ENCODE results near the gene HSPA8. TPM values are rescaled to one million over a fixed set of nuclear protein-coding genes. Genes with fewer than 3 reads are reported as not detected.

Gene HSPA8
- total RNA-seq, 1 donor from 2014 or later, result 3,240 TPM

GRCh38 chr11:123076484-123076883, 14.5 kb upstream of the HSPA8 start:
- Histone ChIP-seq H3K27ac (ENCODE audit: low read depth, low read length) (no peak overlapping the region), H3K4me1 (ENCODE audit: control insufficient read depth in 3 of 3, insufficient read depth in 3 of 3, low read length in 3 of 3) (peaks cover 0 to 7% (median under 1%) of the 10 kb centered on the region in 3 donors), H3K36me3 (ENCODE audit: control insufficient read depth in 3 of 3, insufficient read depth in 3 of 3, low read length in 3 of 3) (peaks cover 0 to 4% (median 2%) of the 10 kb centered on the region in 3 donors), H3K4me3 (ENCODE audit: low read length in 3 of 3) (no peak overlapping the region), H3K9ac (ENCODE audit: low read depth in 1 of 3, low read length in 3 of 3) (no peak overlapping the region), H3K27me3 (ENCODE audit: control insufficient read depth in 3 of 3, insufficient read depth in 3 of 3, low read length in 3 of 3) (no peaks in the 10 kb centered on the region), H3K9me3 (ENCODE audit: control insufficient read depth in 3 of 3, low read length in 3 of 3) (no peaks in the 10 kb centered on the region)

DNA sequence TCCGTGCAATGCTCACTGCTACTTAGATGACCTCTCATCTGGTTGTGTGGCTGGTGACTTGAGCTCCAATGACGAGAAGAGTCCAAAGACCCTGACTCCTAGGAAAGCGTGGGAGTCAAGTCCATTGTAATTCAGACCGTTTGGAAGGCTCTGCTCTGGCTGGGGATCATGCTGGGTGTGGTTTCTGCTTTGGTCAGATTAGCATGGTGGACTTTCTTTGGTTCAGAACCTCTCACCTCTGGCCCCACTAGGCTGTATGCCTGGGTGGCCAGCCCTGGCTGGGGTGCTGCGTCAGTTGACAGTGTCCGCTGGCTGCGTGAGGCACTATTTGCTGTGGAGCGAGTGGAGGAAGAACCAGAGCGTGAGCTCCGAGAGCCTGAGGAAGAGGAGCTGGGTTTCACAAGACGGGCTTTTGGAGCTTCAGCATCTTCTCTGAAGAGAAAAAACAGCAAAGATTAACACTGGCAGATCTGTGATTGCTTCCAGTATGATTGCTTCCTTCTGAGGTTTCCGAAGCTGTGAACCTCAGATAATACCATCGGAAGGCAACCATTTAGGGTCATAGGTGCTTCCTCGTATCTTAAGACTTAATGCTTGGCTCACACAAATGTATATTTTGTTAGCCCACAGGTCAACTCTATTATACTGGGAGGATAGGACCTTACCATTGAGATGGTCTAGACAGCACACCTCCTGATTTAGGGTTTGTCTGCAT, 11.6 kb upstream of the HSPA8 start:
- Histone ChIP-seq H3K36me3 (ENCODE audit: control insufficient read depth in 3 of 3, insufficient read depth in 3 of 3, low read length in 3 of 3) (peaks cover 0 to 4% (median 2%) of the 10 kb centered on the region in 3 donors), H3K9me3 (ENCODE audit: control insufficient read depth in 3 of 3, low read length in 3 of 3) (no peaks in the 10 kb centered on the region), H3K4me1 (ENCODE audit: control insufficient read depth in 3 of 3, insufficient read depth in 3 of 3, low read length in 3 of 3) (peaks cover 3 to 13% (median 5%) of the 10 kb centered on the region in 3 donors), H3K27ac (ENCODE audit: low read depth, low read length) (no peak overlapping the region), H3K27me3 (ENCODE audit: control insufficient read depth in 3 of 3, insufficient read depth in 3 of 3, low read length in 3 of 3) (no peaks in the 10 kb centered on the region), H3K9ac (ENCODE audit: low read depth in 1 of 3, low read length in 3 of 3) (no peak overlapping the region), H3K4me3 (ENCODE audit: low read length in 3 of 3) (no peak overlapping the region)

- Histone ChIP-seq H3K36me3 (ENCODE audit: control insufficient read depth in 3 of 3, insufficient read depth in 3 of 3, low read length in 3 of 3) (peaks cover 0 to 4% (median 2%) of the 10 kb centered on the region in 3 donors), H3K27me3 (ENCODE audit: control insufficient read depth in 3 of 3, insufficient read depth in 3 of 3, low read length in 3 of 3) (no peaks in the 10 kb centered on the region), H3K4me3 (ENCODE audit: low read length in 3 of 3) (no peak overlapping the region), H3K4me1 (ENCODE audit: control insufficient read depth in 3 of 3, insufficient read depth in 3 of 3, low read length in 3 of 3) (peaks cover 3 to 13% (median 5%) of the 10 kb centered on the region in 3 donors), H3K9me3 (ENCODE audit: control insufficient read depth in 3 of 3, low read length in 3 of 3) (no peaks in the 10 kb centered on the region), H3K27ac (ENCODE audit: low read depth, low read length) (no peak overlapping the region), H3K9ac (ENCODE audit: low read depth in 1 of 3, low read length in 3 of 3) (no peak overlapping the region)
Measured at GRCh38 chr11:123072762-123073161, 10.8 kb upstream of the HSPA8 start.

GRCh38 chr11:123072332-123072761, 10.4 kb upstream of the HSPA8 start:
- H3K9me3 ChIP-seq (ENCODE audit: control insufficient read depth in 3 of 3, low read length in 3 of 3), result no peaks in the 10 kb centered on the region
- no peaks in the 10 kb centered on the region for H3K27me3 ChIP-seq (ENCODE audit: control insufficient read depth in 3 of 3, insufficient read depth in 3 of 3, low read length in 3 of 3)
- H3K4me3 ChIP-seq (ENCODE audit: low read length in 3 of 3), result no peak overlapping the region
- peaks cover 0 to 4% (median 2%) of the 10 kb centered on the region in 3 donors for H3K36me3 ChIP-seq (ENCODE audit: control insufficient read depth in 3 of 3, insufficient read depth in 3 of 3, low read length in 3 of 3)
- H3K4me1 ChIP-seq (ENCODE audit: control insufficient read depth in 3 of 3, insufficient read depth in 3 of 3, low read length in 3 of 3), result peaks cover 3 to 13% (median 5%) of the 10 kb centered on the region in 3 donors
- no peak overlapping the region for H3K27ac ChIP-seq (ENCODE audit: low read depth, low read length)
- H3K9ac ChIP-seq (ENCODE audit: low read depth in 1 of 3, low read length in 3 of 3), result no peak overlapping the region

DNA sequence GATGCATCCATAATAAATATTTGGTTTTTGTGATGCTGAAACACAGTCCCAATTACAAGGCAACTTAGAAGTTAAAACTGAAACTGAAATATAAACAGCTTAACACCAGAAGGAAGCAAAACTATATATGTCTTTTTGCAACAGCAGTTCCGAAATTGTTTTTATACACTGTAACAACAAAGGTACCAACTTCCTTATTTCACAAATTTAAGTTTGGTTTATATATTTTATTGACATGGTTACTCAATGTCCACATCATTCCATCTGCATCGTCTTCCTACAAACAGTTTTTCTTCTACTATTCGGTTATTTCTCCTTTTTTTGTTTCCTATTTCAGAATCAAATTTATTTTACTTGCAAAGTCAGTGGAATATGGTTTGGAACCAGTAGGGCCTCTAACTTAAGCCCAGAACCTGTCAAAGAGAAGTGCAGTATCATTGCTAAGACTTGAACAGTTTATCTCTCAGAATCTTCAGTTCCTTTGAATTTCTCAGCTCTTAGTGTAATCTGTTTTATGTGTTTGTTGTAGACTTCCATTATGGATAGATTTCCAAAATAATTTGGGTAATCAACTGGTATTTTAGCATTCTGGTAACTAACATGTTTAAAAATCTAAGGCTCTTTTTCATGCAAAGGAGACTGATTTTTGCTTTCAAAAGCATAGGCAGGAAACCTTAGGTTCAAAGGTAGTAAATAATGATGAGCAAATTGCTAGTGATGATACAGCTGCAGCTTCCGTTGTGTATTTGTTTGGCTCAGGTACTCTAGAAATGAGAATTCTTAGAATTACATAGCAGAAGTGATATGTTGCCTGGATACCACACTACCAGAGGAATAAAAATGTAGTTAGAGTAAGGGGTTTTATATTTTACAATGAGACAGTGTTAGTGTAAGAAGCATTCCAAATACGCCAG, 8.2 kb upstream of the HSPA8 start:
- Histone ChIP-seq H3K4me1 (ENCODE audit: control insufficient read depth in 3 of 3, insufficient read depth in 3 of 3, low read length in 3 of 3) (peaks cover 3 to 24% (median 7%) of the 10 kb centered on the region in 3 donors), H3K9me3 (ENCODE audit: control insufficient read depth in 3 of 3, low read length in 3 of 3) (no peaks in the 10 kb centered on the region), H3K27me3 (ENCODE audit: control insufficient read depth in 3 of 3, insufficient read depth in 3 of 3, low read length in 3 of 3) (no peaks in the 10 kb centered on the region), H3K4me3 (ENCODE audit: low read length in 3 of 3) (peak overlapping the region in 1 of 3 donors; percentile 50), H3K27ac (ENCODE audit: low read depth, low read length) (peak overlapping the region; percentile 14), H3K36me3 (ENCODE audit: control insufficient read depth in 3 of 3, insufficient read depth in 3 of 3, low read length in 3 of 3) (peaks cover 0 to 4% (median 2%) of the 10 kb centered on the region in 3 donors), H3K9ac (ENCODE audit: low read depth in 1 of 3, low read length in 3 of 3) (no peak overlapping the region)

- Histone ChIP-seq H3K4me3 (ENCODE audit: low read length in 3 of 3) (no peak overlapping the region), H3K27me3 (ENCODE audit: control insufficient read depth in 3 of 3, insufficient read depth in 3 of 3, low read length in 3 of 3) (no peaks in the 10 kb centered on the region), H3K36me3 (ENCODE audit: control insufficient read depth in 3 of 3, insufficient read depth in 3 of 3, low read length in 3 of 3) (peaks cover 5 to 8% (median 7%) of the 10 kb centered on the region in 3 donors), H3K9me3 (ENCODE audit: control insufficient read depth in 3 of 3, low read length in 3 of 3) (no peaks in the 10 kb centered on the region), H3K9ac (ENCODE audit: low read depth in 1 of 3, low read length in 3 of 3) (no peak overlapping the region), H3K27ac (ENCODE audit: low read depth, low read length) (no peak overlapping the region), H3K4me1 (ENCODE audit: control insufficient read depth in 3 of 3, insufficient read depth in 3 of 3, low read length in 3 of 3) (peaks cover 18 to 40% (median 22%) of the 10 kb centered on the region in 3 donors)
Measured at GRCh38 chr11:123065621-123066020, 3.7 kb upstream of the HSPA8 start.

DNA sequence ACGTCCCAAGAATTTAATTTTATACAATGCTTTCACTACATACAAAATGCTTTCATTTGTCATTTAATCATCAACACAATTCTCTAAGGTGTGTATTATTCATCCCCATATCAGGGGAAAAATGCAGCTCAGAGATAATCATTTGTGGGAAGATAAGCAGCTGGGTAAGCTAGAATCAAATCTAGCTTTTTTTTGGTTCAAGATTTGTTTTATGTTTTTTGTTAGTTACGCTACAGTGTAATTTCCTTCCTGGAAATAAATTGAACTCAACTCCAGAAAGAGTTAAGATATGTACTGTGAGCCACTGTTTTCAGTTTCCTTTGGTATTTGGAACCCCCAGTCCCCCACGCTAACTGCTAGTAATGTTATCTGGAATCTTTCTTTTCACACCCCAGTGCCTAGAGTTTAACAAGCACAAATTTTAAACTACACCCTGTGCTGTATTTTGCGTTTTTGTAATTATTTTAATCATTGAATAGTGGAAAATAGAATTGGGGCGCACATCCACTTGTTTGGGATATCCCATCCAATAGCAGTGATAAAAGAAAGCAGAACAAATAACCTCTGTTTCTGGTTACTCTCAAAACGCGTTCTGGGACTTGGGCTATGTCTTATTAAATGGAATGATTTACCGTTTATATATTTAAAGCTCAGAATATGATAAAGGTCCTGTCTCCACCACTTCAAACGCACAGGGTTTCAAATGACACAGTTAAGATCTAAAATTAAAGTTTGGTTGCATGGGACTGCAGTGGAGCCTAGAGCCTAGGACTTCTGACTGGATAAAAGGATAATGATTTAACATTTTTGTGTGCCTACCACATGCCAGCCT, 2.1 kb upstream of the HSPA8 start:
- H3K9ac ChIP-seq (ENCODE audit: low read depth in 1 of 3, low read length in 3 of 3), result peak overlapping the region; percentile 15 to 100 (median 100)
- no peaks in the 10 kb centered on the region for H3K9me3 ChIP-seq (ENCODE audit: control insufficient read depth in 3 of 3, low read length in 3 of 3)
- peak overlapping the region; percentile 100 for H3K27ac ChIP-seq (ENCODE audit: low read depth, low read length)
- H3K36me3 ChIP-seq (ENCODE audit: control insufficient read depth in 3 of 3, insufficient read depth in 3 of 3, low read length in 3 of 3), result peaks cover 20 to 24% (median 20%) of the 10 kb centered on the region in 3 donors
- H3K4me1 ChIP-seq (ENCODE audit: control insufficient read depth in 3 of 3, insufficient read depth in 3 of 3, low read length in 3 of 3), result peaks cover 31 to 56% (median 37%) of the 10 kb centered on the region in 3 donors
- H3K4me3 ChIP-seq (ENCODE audit: low read length in 3 of 3), result peak overlapping the region; percentile 86 to 94 (median 91)
- H3K27me3 ChIP-seq (ENCODE audit: control insufficient read depth in 3 of 3, insufficient read depth in 3 of 3, low read length in 3 of 3), result no peaks in the 10 kb centered on the region

GRCh38 chr11:123062892-123063825, 1.2 kb upstream of the HSPA8 start:
- Histone ChIP-seq H3K27me3 (ENCODE audit: control insufficient read depth in 3 of 3, insufficient read depth in 3 of 3, low read length in 3 of 3) (no peaks in the 10 kb centered on the region), H3K36me3 (ENCODE audit: control insufficient read depth in 3 of 3, insufficient read depth in 3 of 3, low read length in 3 of 3) (peaks cover 28 to 33% (median 29%) of the 10 kb centered on the region in 3 donors), H3K9me3 (ENCODE audit: control insufficient read depth in 3 of 3, low read length in 3 of 3) (no peaks in the 10 kb centered on the region), H3K4me1 (ENCODE audit: control insufficient read depth in 3 of 3, insufficient read depth in 3 of 3, low read length in 3 of 3) (peaks cover 40 to 64% (median 46%) of the 10 kb centered on the region in 3 donors), H3K4me3 (ENCODE audit: low read length in 3 of 3) (peak overlapping the region; percentile 86 to 94 (median 91)), H3K9ac (ENCODE audit: low read depth in 1 of 3, low read length in 3 of 3) (peak overlapping the region; percentile 99 to 100 (median 100)), H3K27ac (ENCODE audit: low read depth, low read length) (peak overlapping the region; percentile 100)
